SK-N-SH (cell line): ENCODE results near the gene ZPBP2. TPM values are rescaled to one million over a fixed set of nuclear protein-coding genes. Genes with fewer than 3 reads are reported as not detected.

Experiments
- CTCF ChIA-PET: fragments of 300-600, 350-600 bp; formaldehyde crosslinking; extraction: SDS; loops from one replicate; lab custom pipeline; 2021; lab: Yijun Ruan, JAX
- POLR2A ChIA-PET: fragments of 350-600 bp; sonication (Branson Sonifier 250); formaldehyde crosslinking; extraction: SDS; loops from one replicate; lab custom pipeline; 2020; ENCODE audit warnings: antibody characterized with exemption, inconsistent platforms; lab: Yijun Ruan, JAX
- DNase-seq: peaks from one replicate; pipeline ENCODE4 v3.0.0; 2012
- H2AFZ ChIP-seq: fragments of 200-600 bp; sonication (generic); 2 replicates; pipeline ENCODE4 v1.8.1; 2016; ENCODE audit warnings: antibody characterized with exemption, mild to moderate bottlenecking, low read depth
- H3F3A ChIP-seq: fragments of 200-600 bp; sonication (generic); replicated peaks from 2 replicates; pipeline ENCODE3; 2016; ENCODE audit warnings: antibody characterized with exemption, mild to moderate bottlenecking; ENCODE audit not compliant: insufficient read depth
- H3K27ac ChIP-seq, 2 experiments: fragments of 200-500 bp in 1 of 2; fragments of 200-600 bp in 1 of 2; sonication (Bioruptor generic) in 1 of 2; sonication (generic), shearing (Covaris generic) in 1 of 2; 2 replicates each; pipeline versions ENCODE4 v1.5.1 to v1.6.1; 2014 to 2016; ENCODE audit warnings: low read depth in 2 of 2, inconsistent platforms in 1 of 2, low read length in 1 of 2, mild to moderate bottlenecking in 1 of 2, mixed read lengths in 1 of 2
- H3K27me3 ChIP-seq: fragments of 200-600 bp; sonication (generic), shearing (Covaris generic); 2 replicates; pipeline ENCODE4 v1.6.1; 2016; ENCODE audit warnings: mixed run types; ENCODE audit not compliant: insufficient read depth
- H3K36me3 ChIP-seq, 2 experiments: fragments of 200-500 bp in 1 of 2; fragments of 200-600 bp in 1 of 2; sonication (Bioruptor generic) in 1 of 2; sonication (generic) in 1 of 2; replicated peaks in 1 of 2; 2 replicates each; pipeline versions ENCODE3 to v1.5.1; 2014 to 2016; ENCODE audit warnings: low read length in 1 of 2, mild to moderate bottlenecking in 1 of 2; ENCODE audit not compliant: insufficient read depth in 2 of 2, control insufficient read depth in 1 of 2
- H3K4me1 ChIP-seq, 2 experiments: fragments of 200-500 bp in 1 of 2; fragments of 200-600 bp in 1 of 2; sonication (Bioruptor generic) in 1 of 2; sonication (generic), shearing (Covaris generic) in 1 of 2; 2 replicates each; pipeline versions ENCODE4 v1.5.1 to v1.6.1; 2014 to 2016; ENCODE audit warnings: low read depth in 1 of 2, low read length in 1 of 2, mixed run types in 1 of 2; ENCODE audit not compliant: insufficient read depth in 2 of 2, control insufficient read depth in 1 of 2
- H3K4me2 ChIP-seq: fragments of 200-600 bp; sonication (generic), shearing (Covaris generic); 2 replicates; pipeline ENCODE4 v1.6.1; 2017; ENCODE audit warnings: mixed run types
- H3K4me3 ChIP-seq, 2 experiments: fragments of 200-500 bp in 1 of 2; fragments of 200-600 bp in 1 of 2; sonication (Bioruptor generic) in 1 of 2; sonication (generic), shearing (Covaris generic) in 1 of 2; 2 replicates each; pipeline versions ENCODE4 v1.5.1 to v1.8.1; 2014 to 2016; ENCODE audit warnings: low read depth in 2 of 2, inconsistent platforms in 1 of 2, low read length in 1 of 2, mild to moderate bottlenecking in 1 of 2, mixed read lengths in 1 of 2, moderate library complexity in 1 of 2
- H3K79me2 ChIP-seq: fragments of 200-600 bp; sonication (generic); 2 replicates; pipeline ENCODE4 v1.8.1; 2017; ENCODE audit warnings: mild to moderate bottlenecking; ENCODE audit not compliant: insufficient read depth
- H3K9ac ChIP-seq: fragments of 200-600 bp; sonication (generic); 2 replicates; pipeline ENCODE4 v1.6.1; 2017; ENCODE audit warnings: mixed run types
- H3K9me2 ChIP-seq: fragments of 200-600 bp; sonication (generic); 2 replicates; pipeline ENCODE4 v1.6.1; 2017; ENCODE audit warnings: mixed run types
- H3K9me3 ChIP-seq: fragments of 200-600 bp; sonication (generic); 2 replicates; pipeline ENCODE4 v1.6.1; 2017; ENCODE audit warnings: mixed run types, mild to moderate bottlenecking, moderate library complexity
- H4K20me1 ChIP-seq: fragments of 200-600 bp; sonication (generic); 2 replicates; pipeline ENCODE4 v1.6.1; 2017; ENCODE audit warnings: mild to moderate bottlenecking, mixed run types; ENCODE audit not compliant: insufficient read depth
- ELF1 ChIP-seq: IDR thresholded peaks from 2 replicates; pipeline ENCODE4 v1.4.0; 2012
- EZH2phosphoT487 ChIP-seq: fragments of 200-600 bp; sonication (generic); IDR thresholded peaks from 2 replicates; pipeline ENCODE4 v1.6.1; 2017; ENCODE audit warnings: low read depth, mixed run types, mild to moderate bottlenecking, antibody characterized with exemption, moderate library complexity, borderline replicate concordance
- FOSL2 ChIP-seq: IDR thresholded peaks from 2 replicates; pipeline ENCODE4 v1.4.0; 2012; ENCODE audit warnings: low read depth, mild to moderate bottlenecking, moderate library complexity, borderline replicate concordance
- FOXJ3 ChIP-seq: sonication (generic); formaldehyde crosslinking; IDR thresholded peaks from 2 replicates; pipeline ENCODE4 v1.5.1; 2020; ENCODE audit warnings: mild to moderate bottlenecking, missing genetic modification reagents
- FOXM1 ChIP-seq: IDR thresholded peaks from 2 replicates; pipeline ENCODE4 v1.4.0; 2012; ENCODE audit warnings: low read depth, mild to moderate bottlenecking
- JUND ChIP-seq: IDR thresholded peaks from 2 replicates; pipeline ENCODE4 v1.4.0; 2012
- NFIC ChIP-seq: IDR thresholded peaks from 2 replicates; pipeline ENCODE4 v1.4.0; 2012; ENCODE audit warnings: borderline replicate concordance
- POLR2AphosphoS5 ChIP-seq: IDR thresholded peaks from 2 replicates; pipeline ENCODE4 v1.6.1; 2012; ENCODE audit warnings: low read depth, low read length
- RCOR1 ChIP-seq: fragments of 150-350 bp; IDR thresholded peaks from 2 replicates; pipeline ENCODE4 v1.6.1; 2017; ENCODE audit warnings: antibody characterized with exemption, low read length
- RFX5 ChIP-seq: IDR thresholded peaks from 2 replicates; pipeline ENCODE4 v1.6.1; 2012; ENCODE audit warnings: mild to moderate bottlenecking, improper control_type of control experiment, low read length
- SMC3 ChIP-seq: IDR thresholded peaks from 2 replicates; pipeline ENCODE4 v1.6.1; 2012; ENCODE audit warnings: low read depth, low read length, improper control_type of control experiment
- TAF1 ChIP-seq: IDR thresholded peaks from 2 replicates; pipeline ENCODE4 v1.6.1; 2012; ENCODE audit warnings: low read depth, mild to moderate bottlenecking, low read length, moderate library complexity, borderline replicate concordance
- YY1 ChIP-seq: IDR thresholded peaks from 2 replicates; pipeline ENCODE4 v1.4.0; 2012; ENCODE audit warnings: low read depth, mild to moderate bottlenecking
- WGBS: methylation state at CpG from one replicate; pipeline ENCODE4 v1.1.6; 2017; ENCODE audit warnings: low lambda C conversion rate; 5-methylcytosine and 5-hydroxymethylcytosine counted together
- polyA plus RNA-seq, 3 experiments: library from polyadenylated mRNA; depleted of rRNA; stranded (reverse); fragments of >200 nt; gene quantifications; 2 replicates each; pipeline ENCODE4 v1.2.3, GENCODE V29; 2012
- TF ChIP-seq, protein P1 (sequence below): IDR thresholded peaks from 2 replicates; pipeline ENCODE4 v1.6.1; 2012; ENCODE audit warnings: mild to moderate bottlenecking, low read depth, low read length, moderate library complexity
- TF ChIP-seq, protein P2 (sequence below): fragments of 200-600 bp; sonication (generic); IDR thresholded peaks from 2 replicates; pipeline ENCODE4 v1.6.1; 2017; ENCODE audit warnings: antibody characterized with exemption, mild to moderate bottlenecking, moderate library complexity

Gene ZPBP2
- polyA plus RNA-seq, 1 of the 3 experiments (the other 2 are of a cell fraction): not detected

DNA sequence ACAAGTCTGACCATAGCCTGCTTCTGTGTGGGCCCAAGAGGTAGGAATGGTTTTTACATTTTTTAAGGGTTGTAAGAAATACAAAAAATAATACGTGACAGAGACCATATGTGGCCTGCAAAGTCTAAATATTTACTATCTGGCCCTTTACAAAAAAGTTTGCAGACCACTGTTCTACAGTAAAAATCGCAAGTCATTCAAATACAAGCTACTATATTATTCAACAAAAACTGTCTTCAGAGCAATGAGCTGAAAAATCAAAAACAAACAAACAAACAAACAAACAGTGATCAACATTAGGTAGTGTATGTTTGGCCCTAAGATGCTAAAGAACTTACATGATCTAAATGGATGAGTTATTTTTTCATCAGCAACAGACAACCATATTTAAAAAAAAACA lies 36.4 kb upstream of the ZPBP2 start:
- Histone ChIP-seq H3K9me2 (no peaks in the 10 kb centered on the region), H3K9ac (no peak overlapping the region), H3K27me3 (peaks cover 8% of the 10 kb centered on the region), H3K4me1 (no peaks in the 10 kb centered on the region), H3K27ac (no peak overlapping the region), H3K36me3 (no peaks in the 10 kb centered on the region), H3K9me3 (no peaks in the 10 kb centered on the region), H4K20me1 (no peaks in the 10 kb centered on the region), H2AFZ (no peak overlapping the region), H3K4me3 (no peak overlapping the region), H3F3A (no peaks in the 10 kb centered on the region), H3K4me2 (no peak overlapping the region), H3K79me2 (no peaks in the 10 kb centered on the region)
- ChIA-PET POLR2A (no interaction called here), CTCF (interaction anchor here (1.0 kb wide), 1 partner anchor 28 kb away, joined by 3 read pairs; no protein-coding TSS in a partner anchor)
- no peak for DNase-seq
- TF ChIP-seq, protein P1, sequence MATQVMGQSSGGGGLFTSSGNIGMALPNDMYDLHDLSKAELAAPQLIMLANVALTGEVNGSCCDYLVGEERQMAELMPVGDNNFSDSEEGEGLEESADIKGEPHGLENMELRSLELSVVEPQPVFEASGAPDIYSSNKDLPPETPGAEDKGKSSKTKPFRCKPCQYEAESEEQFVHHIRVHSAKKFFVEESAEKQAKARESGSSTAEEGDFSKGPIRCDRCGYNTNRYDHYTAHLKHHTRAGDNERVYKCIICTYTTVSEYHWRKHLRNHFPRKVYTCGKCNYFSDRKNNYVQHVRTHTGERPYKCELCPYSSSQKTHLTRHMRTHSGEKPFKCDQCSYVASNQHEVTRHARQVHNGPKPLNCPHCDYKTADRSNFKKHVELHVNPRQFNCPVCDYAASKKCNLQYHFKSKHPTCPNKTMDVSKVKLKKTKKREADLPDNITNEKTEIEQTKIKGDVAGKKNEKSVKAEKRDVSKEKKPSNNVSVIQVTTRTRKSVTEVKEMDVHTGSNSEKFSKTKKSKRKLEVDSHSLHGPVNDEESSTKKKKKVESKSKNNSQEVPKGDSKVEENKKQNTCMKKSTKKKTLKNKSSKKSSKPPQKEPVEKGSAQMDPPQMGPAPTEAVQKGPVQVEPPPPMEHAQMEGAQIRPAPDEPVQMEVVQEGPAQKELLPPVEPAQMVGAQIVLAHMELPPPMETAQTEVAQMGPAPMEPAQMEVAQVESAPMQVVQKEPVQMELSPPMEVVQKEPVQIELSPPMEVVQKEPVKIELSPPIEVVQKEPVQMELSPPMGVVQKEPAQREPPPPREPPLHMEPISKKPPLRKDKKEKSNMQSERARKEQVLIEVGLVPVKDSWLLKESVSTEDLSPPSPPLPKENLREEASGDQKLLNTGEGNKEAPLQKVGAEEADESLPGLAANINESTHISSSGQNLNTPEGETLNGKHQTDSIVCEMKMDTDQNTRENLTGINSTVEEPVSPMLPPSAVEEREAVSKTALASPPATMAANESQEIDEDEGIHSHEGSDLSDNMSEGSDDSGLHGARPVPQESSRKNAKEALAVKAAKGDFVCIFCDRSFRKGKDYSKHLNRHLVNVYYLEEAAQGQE: no peak
- TF ChIP-seq NFIC: no peak
- 6% methylated on average over 2 of the region's 2 CpGs for WGBS

DNA sequence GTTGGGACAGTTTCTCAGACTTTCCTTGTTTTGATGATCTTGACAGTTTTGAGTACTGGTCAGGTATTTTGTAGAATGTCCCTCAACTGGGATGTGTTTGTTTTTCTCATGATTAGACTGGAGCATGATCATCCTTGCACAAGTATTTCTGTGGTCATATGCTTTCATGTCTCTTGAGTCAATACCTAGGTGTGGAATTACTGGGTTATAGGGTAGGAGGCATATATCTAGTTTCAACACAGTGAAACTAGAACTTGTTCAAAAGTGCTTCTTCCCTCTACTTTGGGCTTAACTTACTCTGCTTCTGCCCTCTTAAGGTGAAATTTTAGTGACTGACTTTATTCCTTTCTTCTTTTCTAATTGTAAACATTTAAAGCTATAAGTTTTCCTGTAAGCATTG lies 34.0 kb upstream of the ZPBP2 start:
- no peak for DNase-seq
- Histone ChIP-seq H3K36me3 (no peaks in the 10 kb centered on the region), H3K9me2 (no peaks in the 10 kb centered on the region), H3K9ac (no peak overlapping the region), H3K9me3 (0 out of 2 replicates have a peak, but pooled peaks cover 6% of the 10 kb centered on the region), H2AFZ (no peak overlapping the region), H3K79me2 (no peaks in the 10 kb centered on the region), H3F3A (no peaks in the 10 kb centered on the region), H3K27me3 (peaks cover 8% of the 10 kb centered on the region), H3K4me2 (no peak overlapping the region), H4K20me1 (no peaks in the 10 kb centered on the region), H3K4me1 (no peaks in the 10 kb centered on the region), H3K27ac (no peak overlapping the region), H3K4me3 (no peak overlapping the region)
- TF ChIP-seq SMC3: no peak
- TF ChIP-seq, protein P1: no peak
- no peak for TF ChIP-seq FOXJ3 (CRISPR knock-in tag)
- TF ChIP-seq RFX5: no peak
- TF ChIP-seq FOXM1: no peak
- TF ChIP-seq RCOR1: no peak
- TF ChIP-seq YY1: no peak
- TF ChIP-seq JUND: no peak
- TF ChIP-seq EZH2phosphoT487: no peak
- TF ChIP-seq TAF1: no peak
- no peak for TF ChIP-seq ELF1
- no peak for TF ChIP-seq FOSL2
- TF ChIP-seq, protein P2, sequence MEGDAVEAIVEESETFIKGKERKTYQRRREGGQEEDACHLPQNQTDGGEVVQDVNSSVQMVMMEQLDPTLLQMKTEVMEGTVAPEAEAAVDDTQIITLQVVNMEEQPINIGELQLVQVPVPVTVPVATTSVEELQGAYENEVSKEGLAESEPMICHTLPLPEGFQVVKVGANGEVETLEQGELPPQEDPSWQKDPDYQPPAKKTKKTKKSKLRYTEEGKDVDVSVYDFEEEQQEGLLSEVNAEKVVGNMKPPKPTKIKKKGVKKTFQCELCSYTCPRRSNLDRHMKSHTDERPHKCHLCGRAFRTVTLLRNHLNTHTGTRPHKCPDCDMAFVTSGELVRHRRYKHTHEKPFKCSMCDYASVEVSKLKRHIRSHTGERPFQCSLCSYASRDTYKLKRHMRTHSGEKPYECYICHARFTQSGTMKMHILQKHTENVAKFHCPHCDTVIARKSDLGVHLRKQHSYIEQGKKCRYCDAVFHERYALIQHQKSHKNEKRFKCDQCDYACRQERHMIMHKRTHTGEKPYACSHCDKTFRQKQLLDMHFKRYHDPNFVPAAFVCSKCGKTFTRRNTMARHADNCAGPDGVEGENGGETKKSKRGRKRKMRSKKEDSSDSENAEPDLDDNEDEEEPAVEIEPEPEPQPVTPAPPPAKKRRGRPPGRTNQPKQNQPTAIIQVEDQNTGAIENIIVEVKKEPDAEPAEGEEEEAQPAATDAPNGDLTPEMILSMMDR: no peak
- TF ChIP-seq NFIC: no peak
- no peak for TF ChIP-seq POLR2AphosphoS5
- CTCF ChIA-PET: interaction anchor here (1.3 kb wide), 1 partner anchor 10 kb away, joined by 3 read pairs; no protein-coding TSS in a partner anchor
- POLR2A ChIA-PET: interaction anchor here (0.5 kb wide), 1 partner anchor 15 kb away, joined by 3 read pairs; no protein-coding TSS in a partner anchor
